Measurements from ENCODE around the gene CAMTA1.
"Not testable (repeated sequence)": the region's sequence is repeated elsewhere in the genome, so short reads cannot be mapped to it uniquely, and the experiment has no call there.

Gene CAMTA1

GRCh38 chr1:7591565-7591964 lies 806.3 kb downstream of the CAMTA1 start:
- no peak for TF ChIP-seq CTCF (conservative IDR thresholded peaks at IDR 0.05; ENCODE audit: low read depth, low read length)
- H3K4me3 ChIP-seq (ENCODE audit: low read length) = no peak overlapping the region
- DNase-seq (ENCODE audit: low read depth) = no peak

- no peak overlapping the region for H3K4me3 ChIP-seq (ENCODE audit: low read length)
- TF ChIP-seq CTCF (conservative IDR thresholded peaks at IDR 0.05; ENCODE audit: low read depth, low read length) = no peak
- DNase-seq (ENCODE audit: low read depth) = no peak
Measured at GRCh38 chr1:7592120-7592798, 807.0 kb downstream of the CAMTA1 start.

- no peak for DNase-seq (ENCODE audit: low read depth)
- no peak for TF ChIP-seq CTCF (conservative IDR thresholded peaks at IDR 0.05; ENCODE audit: low read depth, low read length)
- H3K4me3 ChIP-seq (ENCODE audit: low read length) = no peak overlapping the region
Measured at GRCh38 chr1:7594002-7594713, 808.9 kb downstream of the CAMTA1 start.

GRCh38 chr1:7594714-7595295 lies 809.6 kb downstream of the CAMTA1 start:
- no peak for DNase-seq (ENCODE audit: low read depth)
- H3K4me3 ChIP-seq (ENCODE audit: low read length) = no peak overlapping the region
- TF ChIP-seq CTCF (conservative IDR thresholded peaks at IDR 0.05; ENCODE audit: low read depth, low read length) = no peak

- no peak overlapping the region for H3K4me3 ChIP-seq (ENCODE audit: low read length)
- DNase-seq (ENCODE audit: low read depth) = no peak
- TF ChIP-seq CTCF (conservative IDR thresholded peaks at IDR 0.05; ENCODE audit: low read depth, low read length) = no peak
Measured at GRCh38 chr1:7595336-7595735, 810.1 kb downstream of the CAMTA1 start.

- DNase-seq (ENCODE audit: low read depth) = no peak
- TF ChIP-seq CTCF (conservative IDR thresholded peaks at IDR 0.05; ENCODE audit: low read depth, low read length) = no peak
- H3K4me3 ChIP-seq (ENCODE audit: low read length) = no peak overlapping the region
Measured at GRCh38 chr1:7596126-7596965, 811.1 kb downstream of the CAMTA1 start.

GRCh38 chr1:7598058-7598457 lies 812.8 kb downstream of the CAMTA1 start:
- DNase-seq (ENCODE audit: low read depth); H3K4me3 ChIP-seq (ENCODE audit: low read length): not testable (repeated sequence)

GRCh38 chr1:7604906-7605305 lies 819.7 kb downstream of the CAMTA1 start:
- DNase-seq (ENCODE audit: low read depth); H3K4me3 ChIP-seq (ENCODE audit: low read length): not testable (repeated sequence)

Data from retinal pigment epithelial cell (primary cell).